WTC11 (cell line): Measurements from ENCODE around the gene FARP2. TPM values are rescaled to one million over a fixed set of nuclear protein-coding genes. Genes with fewer than 3 reads are reported as not detected.

Source experiments
- ATAC-seq: fragments of 200-7000 bp; cut with Tn5 transposase; 2 replicates; pipeline ENCODE4 v1.10.0; 2021; ENCODE audit warnings: mild to moderate bottlenecking, moderate library complexity
- CTCF ChIA-PET: fragments of 300-600 bp; sonication (Branson Sonifier 250); formaldehyde crosslinking; loops from one replicate; lab custom pipeline; 2021; ENCODE audit warnings: antibody characterized with exemption; lab: Charles Lee
- POLR2A ChIA-PET: fragments of 350-600 bp; sonication (Branson Sonifier 250); formaldehyde crosslinking; loops from one replicate; lab custom pipeline; 2021; ENCODE audit warnings: antibody characterized with exemption; lab: Charles Lee
- DNase-seq: peaks from one replicate; pipeline ENCODE4 v3.0.0; 2021; ENCODE audit warnings: low spot score
- H3K27ac Mint-ChIP-seq: 2 replicates; pipeline ENCODE4 v1.8.0; 2021; ENCODE audit warnings: mixed read lengths
- H3K27me3 Mint-ChIP-seq: 2 replicates; pipeline ENCODE4 v1.8.0; 2021; ENCODE audit warnings: low read depth, mild to moderate bottlenecking, moderate library complexity, mixed read lengths
- H3K36me3 Mint-ChIP-seq: 2 replicates; pipeline ENCODE4 v1.8.0; 2021; ENCODE audit warnings: mixed read lengths
- H3K4me1 Mint-ChIP-seq: 2 replicates; pipeline ENCODE4 v1.8.0; 2022; ENCODE audit warnings: mixed read lengths
- H3K4me3 Mint-ChIP-seq: 2 replicates; pipeline ENCODE4 v1.8.0; 2021; ENCODE audit warnings: mild to moderate bottlenecking, moderate library complexity, mixed read lengths
- H3K9me3 Mint-ChIP-seq: 2 replicates; pipeline ENCODE4 v1.8.0; 2021; ENCODE audit warnings: mixed read lengths
- AFF4 ChIP-seq: sonication (generic); formaldehyde crosslinking; IDR thresholded peaks from 2 replicates; pipeline ENCODE4 v1.8.1; 2023; ENCODE audit warnings: mild to moderate bottlenecking, missing genetic modification reagents, borderline replicate concordance
- ATF1 ChIP-seq: sonication (generic); formaldehyde crosslinking; IDR thresholded peaks from 2 replicates; pipeline ENCODE4 v1.8.1; 2023; ENCODE audit warnings: mild to moderate bottlenecking, moderate library complexity, missing genetic modification reagents
- ATF2 ChIP-seq: sonication (generic); formaldehyde crosslinking; IDR thresholded peaks from 2 replicates; pipeline ENCODE4 v1.8.1; 2022; ENCODE audit warnings: low read depth, missing genetic modification reagents, borderline replicate concordance
- CDX4 ChIP-seq: fragments of 250-450 bp; sonication (Bioruptor Pico); IDR thresholded peaks from 2 replicates; pipeline ENCODE4 v1.9.0; 2021; ENCODE audit warnings: moderate library complexity, mild to moderate bottlenecking, inconsistent platforms, borderline replicate concordance
- ELF4 ChIP-seq: sonication (generic); formaldehyde crosslinking; IDR thresholded peaks from 2 replicates; pipeline ENCODE4 v1.8.1; 2022; ENCODE audit warnings: low read depth, mild to moderate bottlenecking, moderate library complexity, missing genetic modification reagents
- EMX1 ChIP-seq: fragments of 250-450 bp; sonication (Bioruptor Pico); IDR thresholded peaks from 2 replicates; pipeline ENCODE4 v1.8.0; 2021; ENCODE audit warnings: mild to moderate bottlenecking
- GABPB1 ChIP-seq: sonication (generic); formaldehyde crosslinking; IDR thresholded peaks from 2 replicates; pipeline ENCODE4 v1.8.1; 2023; ENCODE audit warnings: mild to moderate bottlenecking, missing genetic modification reagents
- GRHL2 ChIP-seq: fragments of 250-450 bp; sonication (Bioruptor Pico); IDR thresholded peaks from 2 replicates; pipeline ENCODE4 v1.8.0; 2022; ENCODE audit warnings: mild to moderate bottlenecking, moderate library complexity; ENCODE audit not compliant: insufficient replicate concordance, severe bottlenecking
- IRF1 ChIP-seq: sonication (generic); formaldehyde crosslinking; IDR thresholded peaks from 2 replicates; pipeline ENCODE4 v1.8.0; 2023; ENCODE audit warnings: missing genetic modification reagents
- IRF2 ChIP-seq: sonication (generic); formaldehyde crosslinking; IDR thresholded peaks from 2 replicates; pipeline ENCODE4 v1.8.0; 2022; ENCODE audit warnings: low read depth, missing genetic modification reagents, borderline replicate concordance
- JAZF1 ChIP-seq: fragments of 250-450 bp; sonication (Bioruptor Pico); IDR thresholded peaks from 2 replicates; pipeline ENCODE4 v1.9.0; 2021; ENCODE audit warnings: moderate library complexity, mild to moderate bottlenecking, inconsistent platforms
- NFATC4 ChIP-seq: fragments of 250-450 bp; sonication (Bioruptor Pico); IDR thresholded peaks from 2 replicates; pipeline ENCODE4 v1.9.0; 2021; ENCODE audit warnings: mild to moderate bottlenecking
- SMAD3 ChIP-seq: sonication (generic); formaldehyde crosslinking; IDR thresholded peaks from 2 replicates; pipeline ENCODE4 v1.8.0; 2022; ENCODE audit warnings: missing genetic modification reagents, mild to moderate bottlenecking, borderline replicate concordance
- USF2 ChIP-seq: sonication (generic); formaldehyde crosslinking; IDR thresholded peaks from 2 replicates; pipeline ENCODE4 v1.8.1; 2023; ENCODE audit warnings: mild to moderate bottlenecking, missing genetic modification reagents, moderate library complexity
- ZNF219 ChIP-seq: sonication (generic); formaldehyde crosslinking; IDR thresholded peaks from 2 replicates; pipeline ENCODE4 v1.8.0; 2023; ENCODE audit warnings: missing genetic modification reagents, mild to moderate bottlenecking, borderline replicate concordance
- ZNF232 ChIP-seq: sonication (generic); formaldehyde crosslinking; IDR thresholded peaks from 2 replicates; pipeline ENCODE4 v1.8.0; 2022; ENCODE audit warnings: mild to moderate bottlenecking, missing genetic modification reagents
- ZNF281 ChIP-seq: sonication (generic); formaldehyde crosslinking; IDR thresholded peaks from 2 replicates; pipeline ENCODE4 v1.8.0; 2023; ENCODE audit warnings: mild to moderate bottlenecking, missing genetic modification reagents
- ZNF512 ChIP-seq: sonication (generic); formaldehyde crosslinking; IDR thresholded peaks from 2 replicates; pipeline ENCODE4 v1.8.1; 2022; ENCODE audit warnings: missing genetic modification reagents, borderline replicate concordance
- ZNF671 ChIP-seq: fragments of 250-450 bp; sonication (Bioruptor Pico); IDR thresholded peaks from 2 replicates; pipeline ENCODE4 v1.8.0; 2021; ENCODE audit warnings: mild to moderate bottlenecking
- ZSCAN18 ChIP-seq: fragments of 250-450 bp; sonication (Bioruptor Pico); IDR thresholded peaks from 2 replicates; pipeline ENCODE4 v2.1.2; 2022; ENCODE audit warnings: mild to moderate bottlenecking, moderate library complexity
- total RNA-seq: library from RNA; stranded (reverse); gene quantifications from 3 replicates; pipeline ENCODE4 v1.2.3, GENCODE V29; 2021

Gene FARP2
- total RNA-seq, 1 experiment from 2014 or later: 37.8 TPM

GRCh38 chr2:241321033-241321432, 35.1 kb upstream of the FARP2 start:
- POLR2A ChIA-PET: no interaction called here
- Mint-ChIP-seq H3K27ac (peak overlapping the region; percentile 93), H3K27me3 (no peaks in the 10 kb centered on the region)

GRCh38 chr2:241321886-241322285, 34.2 kb upstream of the FARP2 start:
- ChIA-PET CTCF (interaction anchor here (0.7 kb wide), 1 partner anchor 470 kb away, joined by 4 read pairs; no protein-coding TSS in a partner anchor), POLR2A (no interaction called here)
- H3K27me3 Mint-ChIP-seq: no peaks in the 10 kb centered on the region
- no peaks in the 10 kb centered on the region for H3K9me3 Mint-ChIP-seq
- ATAC-seq (no peak), DNase-seq (no peak)
- H3K4me1 Mint-ChIP-seq: peaks cover 55% of the 10 kb centered on the region
- peak overlapping the region; percentile 93 for H3K27ac Mint-ChIP-seq
- H3K36me3 Mint-ChIP-seq: peaks cover 36% of the 10 kb centered on the region
- peak overlapping the region; percentile 22; the same call in 1 of the 2 replicates for H3K4me3 Mint-ChIP-seq
- TF ChIP-seq ZSCAN18: no peak
- TF ChIP-seq AFF4 (CRISPR knock-in tag): no peak
- no peak for TF ChIP-seq ZNF232 (CRISPR knock-in tag)
- no peak for TF ChIP-seq USF2 (CRISPR knock-in tag)
- no peak for TF ChIP-seq EMX1 (CRISPR knock-in tag)
- no peak for TF ChIP-seq ATF2 (CRISPR knock-in tag)
- no peak for TF ChIP-seq JAZF1 (CRISPR knock-in tag)
- no peak for TF ChIP-seq NFATC4
- no peak for TF ChIP-seq ELF4 (CRISPR knock-in tag)
- TF ChIP-seq ZNF512 (CRISPR knock-in tag): no peak
- TF ChIP-seq ATF1: no peak
- no peak for TF ChIP-seq ZNF281 (CRISPR knock-in tag)
- no peak for TF ChIP-seq IRF1 (CRISPR knock-in tag)
- TF ChIP-seq ZNF671 (CRISPR knock-in tag): no peak

More at GRCh38 chr2:241321033-241321432, 35.1 kb upstream of the FARP2 start:
- TF ChIP-seq ZNF219 (no peak), CDX4 (no peak), SMAD3 (CRISPR knock-in tag) (no peak), GABPB1 (CRISPR knock-in tag) (no peak), NFATC4 (no peak), GRHL2 (CRISPR knock-in tag) (no peak), IRF2 (no peak), ZNF671 (CRISPR knock-in tag) (no peak), USF2 (CRISPR knock-in tag) (no peak)
- DNase-seq (no peak), ATAC-seq (no peak)
- Mint-ChIP-seq H3K4me3 (peak overlapping the region; percentile 0; the same call in 1 of the 2 replicates), H3K9me3 (no peaks in the 10 kb centered on the region), H3K4me1 (peaks cover 57% of the 10 kb centered on the region), H3K36me3 (peaks cover 33% of the 10 kb centered on the region)
- CTCF ChIA-PET: no interaction called here
